ENCODE data around the gene EXOSC5.
A peak's percentile ranks its signal among the peaks of the same experiment; 100 is the strongest.
"Not testable (repeated sequence)": the region's sequence is repeated elsewhere in the genome, so short reads cannot be mapped to it uniquely, and the experiment has no call there.

EXOSC5 gene

GRCh38 chr19:41351339-41352245 is 45.6 kb downstream of the EXOSC5 start:
- H3K4me3 ChIP-seq (ENCODE audit: low read length in 2 of 2): peak overlapping the region; percentile 66 to 80
- H3K36me3 ChIP-seq (ENCODE audit: control insufficient read depth in 2 of 2, insufficient read depth in 2 of 2, low read length in 2 of 2): no peaks in the 10 kb centered on the region
- H3K4me1 ChIP-seq (ENCODE audit: control insufficient read depth in 2 of 2, insufficient read depth in 2 of 2, low read length in 2 of 2): peaks cover 19 to 20% of the 10 kb centered on the region in 2 donors
- H3K27ac ChIP-seq (ENCODE audit: low read depth in 2 of 2, low read length in 2 of 2): peak overlapping the region; percentile 30 to 77
- H3K27me3 ChIP-seq (ENCODE audit: control insufficient read depth in 2 of 2, insufficient read depth in 2 of 2, low read length in 2 of 2): peaks cover 0 to 18% of the 10 kb centered on the region in 2 donors
- no peaks in the 10 kb centered on the region for H3K9me3 ChIP-seq (ENCODE audit: control insufficient read depth in 2 of 2, low read length in 2 of 2)
- H3K9ac ChIP-seq (ENCODE audit: low read depth in 1 of 2, low read length in 2 of 2): peak overlapping the region; percentile 67 to 72

- Histone ChIP-seq H3K4me3 (ENCODE audit: low read length in 2 of 2) (peak overlapping the region; percentile 66 to 80), H3K4me1 (ENCODE audit: control insufficient read depth in 2 of 2, insufficient read depth in 2 of 2, low read length in 2 of 2) (peaks cover 19 to 20% of the 10 kb centered on the region in 2 donors), H3K9me3 (ENCODE audit: control insufficient read depth in 2 of 2, low read length in 2 of 2) (no peaks in the 10 kb centered on the region), H3K36me3 (ENCODE audit: control insufficient read depth in 2 of 2, insufficient read depth in 2 of 2, low read length in 2 of 2) (no peaks in the 10 kb centered on the region), H3K27me3 (ENCODE audit: control insufficient read depth in 2 of 2, insufficient read depth in 2 of 2, low read length in 2 of 2) (peaks cover 0 to 18% of the 10 kb centered on the region in 2 donors), H3K9ac (ENCODE audit: low read depth in 1 of 2, low read length in 2 of 2) (peak overlapping the region; percentile 43 to 67), H3K27ac (ENCODE audit: low read depth in 2 of 2, low read length in 2 of 2) (peak overlapping the region; percentile 30 to 77)
These were observed 46.3 kb downstream of the EXOSC5 start for GRCh38 chr19:41350735-41351338.

GRCh38 chr19:41346916-41347315 is 50.2 kb downstream of the EXOSC5 start:
- not testable (repeated sequence) for H3K27ac ChIP-seq (ENCODE audit: low read depth in 2 of 2, low read length in 2 of 2); H3K9ac ChIP-seq (ENCODE audit: low read depth in 1 of 2, low read length in 2 of 2); H3K36me3 ChIP-seq (ENCODE audit: control insufficient read depth in 2 of 2, insufficient read depth in 2 of 2, low read length in 2 of 2); H3K4me3 ChIP-seq (ENCODE audit: low read length in 2 of 2); H3K9me3 ChIP-seq (ENCODE audit: control insufficient read depth in 2 of 2, low read length in 2 of 2)
- H3K27me3 ChIP-seq (ENCODE audit: control insufficient read depth in 2 of 2, insufficient read depth in 2 of 2, low read length in 2 of 2): peaks cover 0 to 10% of the 10 kb centered on the region in 2 donors
- peaks cover 10 to 12% of the 10 kb centered on the region in 2 donors for H3K4me1 ChIP-seq (ENCODE audit: control insufficient read depth in 2 of 2, insufficient read depth in 2 of 2, low read length in 2 of 2)

- no peak overlapping the region for H3K4me3 ChIP-seq (ENCODE audit: low read length in 2 of 2)
- peaks cover 7 to 16% of the 10 kb centered on the region in 2 donors for H3K36me3 ChIP-seq (ENCODE audit: control insufficient read depth in 2 of 2, insufficient read depth in 2 of 2, low read length in 2 of 2)
These were observed 53.0 kb downstream of the EXOSC5 start for GRCh38 chr19:41344162-41344561.

GRCh38 chr19:41341669-41342490 is 55.3 kb downstream of the EXOSC5 start:
- Histone ChIP-seq H3K27ac (ENCODE audit: low read depth in 2 of 2, low read length in 2 of 2) (no peak overlapping the region), H3K9ac (ENCODE audit: low read depth in 1 of 2, low read length in 2 of 2) (no peak overlapping the region), H3K9me3 (ENCODE audit: control insufficient read depth in 2 of 2, low read length in 2 of 2) (no peaks in the 10 kb centered on the region), H3K4me3 (ENCODE audit: low read length in 2 of 2) (no peak overlapping the region), H3K4me1 (ENCODE audit: control insufficient read depth in 2 of 2, insufficient read depth in 2 of 2, low read length in 2 of 2) (no peaks in the 10 kb centered on the region), H3K27me3 (ENCODE audit: control insufficient read depth in 2 of 2, insufficient read depth in 2 of 2, low read length in 2 of 2) (no peaks in the 10 kb centered on the region), H3K36me3 (ENCODE audit: control insufficient read depth in 2 of 2, insufficient read depth in 2 of 2, low read length in 2 of 2) (peaks cover 7 to 16% of the 10 kb centered on the region in 2 donors)

More at GRCh38 chr19:41344162-41344561, 53.0 kb downstream of the EXOSC5 start:
- no peak overlapping the region for H3K9ac ChIP-seq (ENCODE audit: low read depth in 1 of 2, low read length in 2 of 2)
- H3K9me3 ChIP-seq (ENCODE audit: control insufficient read depth in 2 of 2, low read length in 2 of 2): no peaks in the 10 kb centered on the region
- no peaks in the 10 kb centered on the region for H3K27me3 ChIP-seq (ENCODE audit: control insufficient read depth in 2 of 2, insufficient read depth in 2 of 2, low read length in 2 of 2)
- H3K4me1 ChIP-seq (ENCODE audit: control insufficient read depth in 2 of 2, insufficient read depth in 2 of 2, low read length in 2 of 2): no peaks in the 10 kb centered on the region
- H3K27ac ChIP-seq (ENCODE audit: low read depth in 2 of 2, low read length in 2 of 2): no peak overlapping the region

- H3K4me3 ChIP-seq (ENCODE audit: low read length in 2 of 2): no peak overlapping the region
- no peaks in the 10 kb centered on the region for H3K9me3 ChIP-seq (ENCODE audit: control insufficient read depth in 2 of 2, low read length in 2 of 2)
- peaks cover 0 to 2% of the 10 kb centered on the region in 2 donors for H3K4me1 ChIP-seq (ENCODE audit: control insufficient read depth in 2 of 2, insufficient read depth in 2 of 2, low read length in 2 of 2)
- H3K27ac ChIP-seq (ENCODE audit: low read depth in 2 of 2, low read length in 2 of 2): no peak overlapping the region
- peaks cover 7 to 16% of the 10 kb centered on the region in 2 donors for H3K36me3 ChIP-seq (ENCODE audit: control insufficient read depth in 2 of 2, insufficient read depth in 2 of 2, low read length in 2 of 2)
- H3K27me3 ChIP-seq (ENCODE audit: control insufficient read depth in 2 of 2, insufficient read depth in 2 of 2, low read length in 2 of 2): no peaks in the 10 kb centered on the region
- H3K9ac ChIP-seq (ENCODE audit: low read depth in 1 of 2, low read length in 2 of 2): no peak overlapping the region
These were observed 57.2 kb downstream of the EXOSC5 start for GRCh38 chr19:41339936-41340335.
